ENCODE measurements around the gene SHISA8.

DNA sequence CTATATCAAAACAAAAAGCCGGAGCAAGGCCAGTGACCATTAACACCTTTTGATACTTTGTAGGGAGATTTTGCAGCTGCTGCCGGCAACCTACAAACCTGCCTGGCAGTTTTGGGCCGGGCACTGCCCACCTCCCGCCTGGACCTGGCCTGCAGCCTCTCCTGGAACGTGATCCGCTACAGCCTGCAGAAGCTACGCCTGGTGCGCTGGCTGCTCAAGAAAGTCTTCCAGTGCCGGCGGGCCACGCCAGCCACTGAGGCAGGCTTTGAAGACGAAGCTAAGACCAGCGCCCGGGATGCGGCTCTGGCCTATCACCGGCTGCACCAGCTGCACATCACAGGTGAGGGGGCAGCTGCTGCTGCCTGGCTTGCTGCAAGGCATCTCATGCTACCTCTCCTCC lies 34.2 kb downstream of the SHISA8 start:
- TF ChIP-seq, protein P1, sequence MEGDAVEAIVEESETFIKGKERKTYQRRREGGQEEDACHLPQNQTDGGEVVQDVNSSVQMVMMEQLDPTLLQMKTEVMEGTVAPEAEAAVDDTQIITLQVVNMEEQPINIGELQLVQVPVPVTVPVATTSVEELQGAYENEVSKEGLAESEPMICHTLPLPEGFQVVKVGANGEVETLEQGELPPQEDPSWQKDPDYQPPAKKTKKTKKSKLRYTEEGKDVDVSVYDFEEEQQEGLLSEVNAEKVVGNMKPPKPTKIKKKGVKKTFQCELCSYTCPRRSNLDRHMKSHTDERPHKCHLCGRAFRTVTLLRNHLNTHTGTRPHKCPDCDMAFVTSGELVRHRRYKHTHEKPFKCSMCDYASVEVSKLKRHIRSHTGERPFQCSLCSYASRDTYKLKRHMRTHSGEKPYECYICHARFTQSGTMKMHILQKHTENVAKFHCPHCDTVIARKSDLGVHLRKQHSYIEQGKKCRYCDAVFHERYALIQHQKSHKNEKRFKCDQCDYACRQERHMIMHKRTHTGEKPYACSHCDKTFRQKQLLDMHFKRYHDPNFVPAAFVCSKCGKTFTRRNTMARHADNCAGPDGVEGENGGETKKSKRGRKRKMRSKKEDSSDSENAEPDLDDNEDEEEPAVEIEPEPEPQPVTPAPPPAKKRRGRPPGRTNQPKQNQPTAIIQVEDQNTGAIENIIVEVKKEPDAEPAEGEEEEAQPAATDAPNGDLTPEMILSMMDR (tag by site-specific recombination; IDR thresholded peaks at IDR 0.05) = no peak
- TF ChIP-seq, protein P2, sequence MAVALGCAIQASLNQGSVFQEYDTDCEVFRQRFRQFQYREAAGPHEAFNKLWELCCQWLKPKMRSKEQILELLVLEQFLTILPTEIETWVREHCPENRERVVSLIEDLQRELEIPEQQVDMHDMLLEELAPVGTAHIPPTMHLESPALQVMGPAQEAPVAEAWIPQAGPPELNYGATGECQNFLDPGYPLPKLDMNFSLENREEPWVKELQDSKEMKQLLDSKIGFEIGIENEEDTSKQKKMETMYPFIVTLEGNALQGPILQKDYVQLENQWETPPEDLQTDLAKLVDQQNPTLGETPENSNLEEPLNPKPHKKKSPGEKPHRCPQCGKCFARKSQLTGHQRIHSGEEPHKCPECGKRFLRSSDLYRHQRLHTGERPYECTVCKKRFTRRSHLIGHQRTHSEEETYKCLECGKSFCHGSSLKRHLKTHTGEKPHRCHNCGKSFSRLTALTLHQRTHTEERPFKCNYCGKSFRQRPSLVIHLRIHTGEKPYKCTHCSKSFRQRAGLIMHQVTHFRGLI (tag by site-specific recombination; IDR thresholded peaks at IDR 0.05) = no peak

All from HEK293 (cell line).